GM21717 (cell line): ENCODE data around the gene FALEC.

Experiments
- ATAC-seq: cut with Tn5 transposase; IDR thresholded peaks from one replicate; pipeline ENCODE4 v1.9.1; 2021; ENCODE audit warnings: mild to moderate bottlenecking, moderate library complexity; ENCODE audit not compliant: unreplicated experiment

FALEC gene

DNA sequence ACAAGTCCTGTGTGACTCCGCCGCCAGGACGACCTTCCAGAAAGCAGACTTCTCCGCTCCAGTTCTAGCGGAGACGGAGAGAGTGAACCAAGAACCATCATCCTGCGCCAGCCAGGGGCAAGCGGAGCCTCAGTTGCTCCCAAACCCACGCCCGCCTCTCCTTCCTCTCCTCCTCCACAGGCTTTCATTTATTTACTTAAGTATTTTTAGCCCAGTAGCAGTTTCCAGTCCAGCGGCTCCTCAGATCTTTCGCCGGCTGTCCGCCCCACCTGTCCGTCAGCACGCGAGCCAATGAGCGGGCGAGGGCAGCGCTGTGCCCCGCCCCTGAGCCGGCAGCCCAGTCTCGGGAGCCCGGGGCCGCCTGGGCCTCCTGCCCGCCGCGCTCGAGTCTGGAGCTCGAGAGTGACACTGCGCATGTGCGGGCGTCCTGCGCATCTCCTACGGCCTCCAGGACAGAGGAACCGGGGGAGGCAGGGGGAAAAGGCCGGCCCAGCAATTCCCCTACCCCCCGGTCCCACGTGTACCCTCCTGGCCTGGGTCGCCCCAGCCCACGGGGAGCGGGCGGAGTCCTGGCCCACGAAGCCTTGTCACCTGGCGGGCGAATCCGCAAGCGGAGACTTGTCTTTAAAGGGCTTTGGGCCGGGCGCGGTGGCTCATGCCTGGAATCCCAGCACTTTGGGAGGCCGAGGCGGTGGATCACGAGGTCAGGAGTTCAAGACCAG is at the start of gene FALEC:
FALEC (plus strand) TSS at position 425 of the 722 bp plus-strand sequence.
- ATAC-seq: peak; percentile 94

- ATAC-seq: no peak
These were observed 48.6 kb upstream of the FALEC start for GRCh38 chr1:150466964-150467363.

DNA sequence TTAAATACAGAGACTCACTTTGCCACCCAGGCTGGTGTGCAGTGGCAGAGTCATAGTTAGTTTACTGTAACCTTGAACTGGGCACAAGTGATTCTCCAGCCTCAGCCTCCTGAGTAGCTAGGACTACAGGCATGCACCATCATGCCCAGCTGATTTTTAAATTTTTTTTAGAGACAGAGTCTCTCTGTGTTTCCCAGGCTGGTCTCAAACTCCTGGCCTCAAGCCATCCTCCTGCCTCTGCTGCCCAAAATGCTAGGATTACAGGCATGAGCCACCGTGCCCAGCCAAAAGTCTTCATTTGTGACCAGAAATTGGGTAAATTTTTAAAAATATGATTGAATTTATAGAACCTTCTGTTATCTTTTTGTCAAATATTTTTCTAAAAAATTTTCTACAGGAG is 46.3 kb upstream of the FALEC start:
- no peak for ATAC-seq

- ATAC-seq: no peak
These were observed 42.9 kb upstream of the FALEC start for GRCh38 chr1:150472601-150473200.

DNA sequence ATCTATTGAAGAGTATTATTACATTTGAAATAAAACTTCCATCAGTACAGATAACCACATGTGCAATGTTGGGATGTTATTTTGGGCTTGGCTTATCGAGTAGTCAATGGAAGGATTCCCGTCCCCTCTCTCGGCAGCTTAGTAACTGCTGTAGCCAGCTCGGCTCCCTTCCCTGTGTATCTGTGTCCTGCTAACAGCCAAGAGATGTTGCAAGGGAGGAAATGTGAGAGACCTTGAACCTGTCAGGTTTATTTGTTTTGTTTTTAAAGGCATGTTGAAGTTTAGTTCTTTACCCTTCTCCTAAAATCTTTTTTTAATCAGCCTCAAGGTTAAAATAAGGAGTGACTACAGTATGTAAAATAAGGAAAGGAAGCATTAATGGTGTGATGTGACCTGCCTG is 41.9 kb upstream of the FALEC start:
- no peak for ATAC-seq

DNA sequence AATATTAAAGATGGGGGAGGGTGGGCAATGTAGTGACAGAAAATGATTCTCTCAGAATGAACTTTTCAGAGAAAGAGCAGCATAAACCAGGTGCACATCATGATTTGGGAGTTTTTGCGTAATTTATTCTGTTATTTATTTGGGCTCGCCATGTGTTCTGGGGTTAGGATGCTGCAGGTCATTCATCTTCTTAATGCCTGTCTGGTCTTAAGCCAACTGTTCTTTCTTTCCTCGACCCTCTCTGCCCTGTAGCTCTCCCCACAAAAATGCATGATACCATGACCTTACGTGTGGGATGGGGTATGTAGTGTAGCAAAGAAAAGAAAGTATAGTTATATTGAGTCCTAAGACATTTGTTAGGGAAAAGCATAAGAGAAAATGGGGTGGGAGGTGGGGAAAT is 40.7 kb upstream of the FALEC start:
- no peak for ATAC-seq

DNA sequence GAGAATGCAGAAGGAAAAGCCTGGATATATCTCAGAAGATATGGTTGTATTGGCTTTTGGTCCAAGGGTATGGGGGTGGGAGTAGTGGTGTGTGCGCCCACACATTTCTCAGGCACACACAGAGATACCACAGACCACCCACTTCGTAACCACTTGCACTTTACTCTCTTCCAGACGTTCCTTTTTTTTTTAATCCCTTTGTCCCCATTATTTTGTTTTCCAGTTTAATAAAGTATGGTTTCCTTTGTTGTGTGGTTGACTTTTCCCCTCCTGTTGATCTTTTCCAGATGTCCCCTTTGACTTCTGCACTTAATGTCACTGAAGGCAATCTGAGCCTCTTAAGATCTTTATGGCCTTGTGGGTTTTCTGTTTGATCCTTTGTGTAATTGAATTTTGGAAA is 38.8 kb upstream of the FALEC start:
- no peak for ATAC-seq

DNA sequence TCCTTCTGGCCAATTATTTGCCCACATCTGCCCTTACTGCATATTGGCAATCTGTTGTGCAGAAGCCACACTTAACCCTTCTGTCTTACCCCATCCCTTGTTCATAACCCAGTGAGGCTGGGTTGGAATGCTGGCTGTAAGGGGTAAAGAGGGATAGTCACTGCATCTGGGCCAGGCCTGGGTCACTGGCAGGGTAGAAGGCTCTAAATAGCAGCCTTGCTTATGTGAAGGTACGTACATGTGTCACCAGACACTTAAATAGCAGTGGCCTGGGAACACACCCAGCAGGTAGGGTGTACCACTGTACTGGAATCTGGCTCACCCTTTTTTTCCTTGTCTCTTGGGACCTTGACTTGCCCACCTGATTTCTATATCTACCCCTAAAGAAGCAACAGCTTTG is 38.2 kb upstream of the FALEC start:
- no peak for ATAC-seq

GRCh38 chr1:150477733-150478132 is 37.8 kb upstream of the FALEC start:
- no peak for ATAC-seq

- no peak for ATAC-seq
These were observed 36.2 kb upstream of the FALEC start for GRCh38 chr1:150479370-150479769.

DNA sequence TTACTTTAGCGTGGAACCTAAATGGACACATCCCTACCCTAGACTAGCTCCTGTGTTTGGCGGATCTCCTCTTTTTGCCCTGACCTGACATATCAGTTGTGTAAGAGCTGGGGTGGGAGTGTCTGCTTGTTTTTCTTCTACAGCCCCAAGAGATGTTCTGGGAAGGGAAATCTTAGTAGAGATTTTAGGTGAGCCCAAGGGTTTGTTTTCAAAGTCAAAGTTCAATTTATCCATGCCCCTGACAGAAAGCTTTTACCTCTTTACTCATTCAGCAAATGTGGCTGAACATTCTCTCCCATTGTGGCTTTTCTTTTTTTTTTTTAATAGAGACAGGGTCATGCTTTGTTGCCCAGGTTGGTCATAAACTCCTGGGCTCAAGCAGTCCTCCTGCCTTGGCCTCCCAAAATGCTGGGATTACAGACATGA is 35.6 kb upstream of the FALEC start:
- ATAC-seq: no peak

DNA sequence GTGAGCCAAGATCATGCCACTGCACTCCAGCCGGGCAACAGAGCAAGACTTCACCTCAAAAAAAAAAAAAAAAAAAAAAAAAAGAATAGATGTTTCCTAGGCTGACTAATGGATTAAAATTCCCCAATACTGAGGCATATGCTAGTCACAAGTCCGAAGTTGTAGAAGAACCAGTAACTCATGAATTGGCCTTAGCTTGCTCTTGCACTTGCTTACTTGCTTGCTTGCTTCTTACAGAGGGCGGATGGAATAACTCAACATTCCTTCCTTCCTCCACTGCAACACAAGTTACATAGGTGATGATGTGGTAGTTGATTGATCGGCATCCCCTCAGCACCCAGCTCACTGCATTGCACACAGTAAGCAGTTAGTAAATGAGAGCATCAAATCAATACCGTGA is 31.1 kb upstream of the FALEC start:
- no peak for ATAC-seq

GRCh38 chr1:150484861-150485260 is 30.7 kb upstream of the FALEC start:
- ATAC-seq: no peak

DNA sequence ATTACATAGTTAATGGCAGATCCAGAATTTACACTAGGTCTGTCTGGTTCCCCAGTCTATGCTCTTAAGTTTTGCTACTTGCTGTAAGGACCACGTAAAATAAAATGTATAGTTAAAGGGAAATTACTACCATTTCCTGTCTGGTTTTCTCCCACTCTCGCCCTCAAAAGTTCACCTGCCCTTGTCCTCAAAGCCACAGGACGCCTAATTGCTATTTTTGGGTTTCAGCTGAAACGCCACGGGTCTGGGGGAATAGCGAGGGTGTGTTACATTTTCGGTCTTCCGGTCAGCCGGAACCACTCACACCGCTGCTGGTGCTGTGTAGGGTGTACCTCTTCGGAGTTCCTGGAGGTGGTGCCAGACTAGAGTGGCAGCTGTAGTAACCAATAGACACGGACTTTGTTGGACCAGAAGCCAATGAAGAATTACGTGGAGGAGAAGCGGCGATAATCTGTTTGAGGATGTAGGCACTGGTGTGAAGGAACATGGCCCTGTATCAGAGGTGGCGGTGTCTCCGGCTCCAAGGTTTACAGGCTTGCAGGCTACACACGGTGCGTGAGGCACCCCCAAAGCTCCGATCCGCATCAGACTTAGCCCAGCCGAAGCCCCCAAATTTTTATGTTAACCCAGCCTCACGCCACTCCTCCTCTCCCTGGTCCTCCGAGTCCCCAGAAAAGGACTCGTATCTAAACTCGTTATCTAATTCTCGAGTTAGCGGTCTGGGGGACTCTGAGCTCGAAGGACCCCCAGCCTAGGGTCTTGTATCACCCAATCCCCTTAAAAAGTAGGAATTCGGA is 28.4 kb upstream of the FALEC start, which contains the start of gene TARS2:
TARS2 (plus strand) TSS at position 454 of the 797 bp plus-strand sequence; CDS start at position 486, 32 bp downstream.
- ATAC-seq: peak; percentile 98

- no peak for ATAC-seq
These were observed 27.8 kb upstream of the FALEC start for GRCh38 chr1:150487763-150488115.

- ATAC-seq: no peak
These were observed 22.4 kb upstream of the FALEC start for GRCh38 chr1:150493175-150493574.

DNA sequence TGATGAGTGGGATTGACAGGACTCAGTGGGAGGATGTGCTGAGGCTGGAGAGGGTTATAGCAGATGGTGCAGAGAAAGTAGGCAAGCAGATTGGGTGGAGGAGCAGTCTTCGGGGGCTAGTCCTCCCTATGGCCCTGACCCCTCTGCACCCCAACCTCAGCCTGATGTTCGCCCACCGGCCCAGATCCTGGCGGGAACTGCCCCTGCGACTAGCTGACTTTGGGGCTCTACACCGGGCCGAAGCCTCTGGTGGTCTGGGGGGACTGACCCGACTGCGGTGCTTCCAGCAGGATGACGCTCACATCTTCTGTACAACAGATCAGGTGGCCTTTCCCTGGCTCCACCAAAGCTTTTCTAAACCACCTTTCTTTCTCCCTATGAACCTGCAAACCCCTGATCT is 17.2 kb upstream of the FALEC start:
- no peak for ATAC-seq

GRCh38 chr1:150505431-150505830 is 10.1 kb upstream of the FALEC start:
- ATAC-seq: no peak

DNA sequence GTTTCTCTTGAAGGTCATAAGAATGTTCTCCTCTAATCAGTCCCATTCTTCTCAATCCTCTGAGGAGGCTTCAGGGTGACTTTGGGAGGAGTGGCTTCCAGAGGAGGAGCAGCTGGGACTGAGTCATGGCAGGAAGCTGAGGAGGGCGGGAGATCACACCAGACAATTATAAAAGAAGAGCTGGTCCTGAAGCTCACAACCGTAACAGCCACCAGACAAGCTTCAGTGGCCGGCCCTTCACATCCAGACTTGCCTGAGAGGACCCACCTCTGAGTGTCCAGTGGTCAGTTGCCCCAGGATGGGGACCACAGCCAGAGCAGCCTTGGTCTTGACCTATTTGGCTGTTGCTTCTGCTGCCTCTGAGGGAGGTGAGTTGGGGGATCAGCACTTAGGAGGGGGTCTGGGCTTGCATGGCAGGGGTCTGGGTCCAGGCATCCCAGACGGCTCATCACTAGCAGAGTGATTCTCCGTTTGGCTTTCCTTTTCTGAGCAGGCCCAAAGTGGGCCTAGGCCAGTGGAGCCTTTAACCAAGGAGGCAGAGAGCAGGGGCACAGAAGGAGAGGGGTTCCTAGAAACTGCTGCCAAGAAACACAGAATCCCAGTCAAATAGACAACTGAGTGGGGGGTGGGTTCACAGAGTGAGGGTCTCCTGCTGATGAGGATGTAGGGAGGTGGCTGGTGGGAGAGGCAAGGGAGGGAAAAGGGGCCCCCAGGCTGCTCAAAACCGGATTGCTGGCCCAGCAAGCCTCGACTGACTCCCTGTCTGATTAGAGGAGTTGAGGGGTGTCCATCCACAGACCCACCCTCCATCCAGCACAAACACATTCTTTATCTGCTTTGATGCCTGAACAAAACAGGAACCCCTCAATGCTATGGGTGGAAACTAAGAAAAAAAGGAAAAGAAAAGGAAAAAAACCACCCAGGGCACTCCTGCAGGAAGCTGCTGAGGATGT is 7.4 kb upstream of the FALEC start, which contains the start of gene ECM1:
ECM1 (plus strand) TSS at position 198 of the 953 bp plus-strand sequence; CDS start at position 299, 101 bp downstream.
- ATAC-seq: no peak

DNA sequence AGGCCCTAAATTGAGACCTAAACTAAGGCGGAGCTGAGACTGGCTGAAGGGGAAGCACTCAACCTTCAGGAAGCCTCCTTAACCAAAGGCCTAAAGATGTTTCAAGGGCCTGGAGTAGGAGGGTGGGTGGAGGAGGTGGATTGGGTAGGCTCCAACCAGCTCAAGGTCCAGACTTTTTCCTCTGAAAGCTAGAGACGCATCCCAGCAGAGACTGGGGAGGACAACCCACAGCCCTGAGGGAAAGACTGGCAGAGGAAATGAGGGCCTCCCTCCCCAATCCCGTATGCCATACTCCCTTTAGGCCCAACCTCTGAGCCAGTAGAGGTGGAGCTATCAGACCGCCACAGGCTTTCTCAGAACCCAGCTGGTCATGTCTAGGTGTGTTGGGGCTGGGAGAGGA is 6.6 kb upstream of the FALEC start:
- ATAC-seq: no peak

DNA sequence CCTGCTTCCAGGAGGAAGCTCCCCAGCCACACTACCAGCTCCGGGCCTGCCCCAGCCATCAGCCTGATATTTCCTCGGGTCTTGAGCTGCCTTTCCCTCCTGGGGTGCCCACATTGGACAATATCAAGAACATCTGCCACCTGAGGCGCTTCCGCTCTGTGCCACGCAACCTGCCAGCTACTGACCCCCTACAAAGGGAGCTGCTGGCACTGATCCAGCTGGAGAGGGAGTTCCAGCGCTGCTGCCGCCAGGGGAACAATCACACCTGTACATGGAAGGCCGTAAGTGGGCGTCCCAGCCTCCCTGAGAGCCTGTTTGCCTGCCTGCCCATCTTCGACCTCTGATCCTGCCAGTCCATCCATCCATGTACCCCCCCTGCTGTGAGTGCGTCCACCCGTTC is 4.0 kb upstream of the FALEC start:
- no peak for ATAC-seq
